PC-3 (cell line): ENCODE results near the gene C11orf98. TPM values are rescaled to one million over a fixed set of nuclear protein-coding genes. Genes with fewer than 3 reads are reported as not detected.

Source experiments
- ATAC-seq: fragments of 200-7000 bp; cut with Tn5 transposase; 2 replicates; pipeline ENCODE4 v1.9.1; 2020; ENCODE audit warnings: mild to moderate bottlenecking, moderate library complexity
- BruUV-seq: library from RNA; stranded (reverse); fragments of 400-500 nt; replicated peaks from 2 replicates; lab custom pipeline; 2021; lab: Mats Ljungman, UMichigan
- CTCF ChIA-PET: fragments of 300-600 bp; sonication (Branson Sonifier 250); formaldehyde crosslinking; loops from one replicate; lab custom pipeline; 2022; ENCODE audit warnings: antibody characterized with exemption; lab: Charles Lee
- POLR2A ChIA-PET: fragments of 300-600 bp; sonication (Branson Sonifier 250); formaldehyde crosslinking; loops from one replicate; lab custom pipeline; 2022; ENCODE audit warnings: antibody characterized with exemption; ENCODE audit not compliant: unreplicated experiment; lab: Charles Lee
- DNase-seq: peaks from one replicate; pipeline ENCODE4 v3.0.0-alpha.2; 2015
- H2AFZ ChIP-seq: fragments of 300-600 bp; sonication (generic); 2 replicates; pipeline ENCODE4 v1.6.0; 2016; ENCODE audit warnings: antibody characterized with exemption, low read length
- H3F3A ChIP-seq: fragments of 300-600 bp; sonication (generic); one replicate; pipeline ENCODE4 v1.6.0; 2017; ENCODE audit warnings: antibody characterized with exemption, low read length, control low read depth, mild to moderate bottlenecking; ENCODE audit not compliant: unreplicated experiment
- H3K27ac ChIP-seq: fragments of 300-600 bp; sonication (generic); 2 replicates; pipeline ENCODE4 v1.5.1; 2016; ENCODE audit warnings: mild to moderate bottlenecking, low read length
- H3K27me3 ChIP-seq: fragments of 300-600 bp; sonication (generic); 2 replicates; pipeline ENCODE4 v1.6.1; 2016; ENCODE audit warnings: low read length, mixed read lengths
- H3K36me3 ChIP-seq: fragments of 300-600 bp; sonication (generic); 2 replicates; pipeline ENCODE4 v1.6.1; 2016; ENCODE audit warnings: low read depth, mixed run types, low read length, mixed read lengths
- H3K4me1 ChIP-seq: fragments of 300-600 bp; sonication (generic); 2 replicates; pipeline ENCODE4 v1.5.1; 2016; ENCODE audit warnings: low read length; ENCODE audit not compliant: insufficient read depth
- H3K4me2 ChIP-seq: fragments of 300-600 bp; sonication (generic); 2 replicates; pipeline ENCODE4 v1.6.0; 2016; ENCODE audit warnings: low read length
- H3K4me3 ChIP-seq: fragments of 300-600 bp; sonication (generic); 2 replicates; pipeline ENCODE4 v1.5.1; 2016; ENCODE audit warnings: mild to moderate bottlenecking, low read length, mixed read lengths
- H3K79me2 ChIP-seq: fragments of 300-600 bp; sonication (generic); 2 replicates; pipeline ENCODE4 v1.6.1; 2017; ENCODE audit warnings: low read length, mixed read lengths
- H3K9ac ChIP-seq: fragments of 300-600 bp; sonication (generic); 2 replicates; pipeline ENCODE4 v1.6.0; 2016; ENCODE audit warnings: mild to moderate bottlenecking, low read length
- H3K9me2 ChIP-seq: fragments of 300-600 bp; sonication (generic); replicated peaks from 2 replicates; pipeline ENCODE4 v1.6.1; 2016; ENCODE audit warnings: mixed run types, low read length, mixed read lengths
- H3K9me3 ChIP-seq: fragments of 300-600 bp; sonication (generic); 2 replicates; pipeline ENCODE4 v1.6.1; 2016; ENCODE audit warnings: low read length, mixed read lengths
- H4K20me1 ChIP-seq: fragments of 300-600 bp; sonication (generic); 2 replicates; pipeline ENCODE4 v1.6.1; 2016; ENCODE audit warnings: low read length, mixed read lengths
- EZH2 ChIP-seq: fragments of 300-600 bp; sonication (generic); IDR thresholded peaks from one replicate; pipeline ENCODE4 v1.6.1; 2017; ENCODE audit warnings: antibody characterized with exemption, mild to moderate bottlenecking, low read length; ENCODE audit not compliant: unreplicated experiment
- EZH2phosphoT487 ChIP-seq: fragments of 300-600 bp; sonication (generic); IDR thresholded peaks from 2 replicates; pipeline ENCODE4 v1.6.1; 2018; ENCODE audit warnings: mild to moderate bottlenecking, antibody characterized with exemption, low read length, borderline replicate concordance
- intact Hi-C: fragments of 100-400 bp; cut with micrococcal nuclease; formaldehyde crosslinking; loops from 2 replicates; pipeline ENCODE4 v1.9.0; 2023
- total RNA-seq: library from RNA; depleted of rRNA; stranded (reverse); fragments of >200 nt; gene quantifications from 2 replicates; pipeline ENCODE4 v1.2.3, GENCODE V29; 2014
- TF ChIP-seq, protein P1 (sequence below): fragments of 300-600 bp; sonication (generic); conservative IDR thresholded peaks from 2 replicates; pipeline ENCODE4 v1.5.1; 2017; ENCODE audit warnings: antibody characterized with exemption, low read depth, mild to moderate bottlenecking, low read length

C11orf98 gene
- total RNA-seq, 1 experiment from 2014 or later, result 302 TPM

GRCh38 chr11:62627713-62628112, 37.3 kb downstream of the C11orf98 start:
- ATAC-seq (peak; percentile 25; the same call in 1 of the 2 replicates), DNase-seq (no peak)
- intact Hi-C loops, result no loop called here
- H3F3A ChIP-seq, result peaks cover 8% of the 10 kb centered on the region
- H3K79me2 ChIP-seq, result no peaks in the 10 kb centered on the region
- H3K36me3 ChIP-seq, result peaks cover 67% of the 10 kb centered on the region
- H3K27me3 ChIP-seq, result no peaks in the 10 kb centered on the region
- TF ChIP-seq, protein P1, sequence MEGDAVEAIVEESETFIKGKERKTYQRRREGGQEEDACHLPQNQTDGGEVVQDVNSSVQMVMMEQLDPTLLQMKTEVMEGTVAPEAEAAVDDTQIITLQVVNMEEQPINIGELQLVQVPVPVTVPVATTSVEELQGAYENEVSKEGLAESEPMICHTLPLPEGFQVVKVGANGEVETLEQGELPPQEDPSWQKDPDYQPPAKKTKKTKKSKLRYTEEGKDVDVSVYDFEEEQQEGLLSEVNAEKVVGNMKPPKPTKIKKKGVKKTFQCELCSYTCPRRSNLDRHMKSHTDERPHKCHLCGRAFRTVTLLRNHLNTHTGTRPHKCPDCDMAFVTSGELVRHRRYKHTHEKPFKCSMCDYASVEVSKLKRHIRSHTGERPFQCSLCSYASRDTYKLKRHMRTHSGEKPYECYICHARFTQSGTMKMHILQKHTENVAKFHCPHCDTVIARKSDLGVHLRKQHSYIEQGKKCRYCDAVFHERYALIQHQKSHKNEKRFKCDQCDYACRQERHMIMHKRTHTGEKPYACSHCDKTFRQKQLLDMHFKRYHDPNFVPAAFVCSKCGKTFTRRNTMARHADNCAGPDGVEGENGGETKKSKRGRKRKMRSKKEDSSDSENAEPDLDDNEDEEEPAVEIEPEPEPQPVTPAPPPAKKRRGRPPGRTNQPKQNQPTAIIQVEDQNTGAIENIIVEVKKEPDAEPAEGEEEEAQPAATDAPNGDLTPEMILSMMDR, result peak; percentile 24; the same call in 1 of the 2 replicates
- no peak for TF ChIP-seq EZH2
- ChIA-PET CTCF (no interaction called here), POLR2A (interaction anchor here (0.7 kb wide), 1 partner anchor 228 kb away, joined by 3 read pairs; no protein-coding TSS in a partner anchor)
- peaks cover under 1% of the 10 kb centered on the region; the same call in 1 of the 2 replicates for H3K4me1 ChIP-seq
- no peaks in the 10 kb centered on the region for H3K9me3 ChIP-seq
- H3K27ac ChIP-seq, result no peak overlapping the region
- BruUV-seq, result no TSS peak
- no peaks in the 10 kb centered on the region for H3K9me2 ChIP-seq
- H3K4me3 ChIP-seq, result no peak overlapping the region
- no peak overlapping the region for H3K9ac ChIP-seq
- H3K4me2 ChIP-seq, result no peak overlapping the region
- H2AFZ ChIP-seq, result no peak overlapping the region
- no peaks in the 10 kb centered on the region for H4K20me1 ChIP-seq

DNA sequence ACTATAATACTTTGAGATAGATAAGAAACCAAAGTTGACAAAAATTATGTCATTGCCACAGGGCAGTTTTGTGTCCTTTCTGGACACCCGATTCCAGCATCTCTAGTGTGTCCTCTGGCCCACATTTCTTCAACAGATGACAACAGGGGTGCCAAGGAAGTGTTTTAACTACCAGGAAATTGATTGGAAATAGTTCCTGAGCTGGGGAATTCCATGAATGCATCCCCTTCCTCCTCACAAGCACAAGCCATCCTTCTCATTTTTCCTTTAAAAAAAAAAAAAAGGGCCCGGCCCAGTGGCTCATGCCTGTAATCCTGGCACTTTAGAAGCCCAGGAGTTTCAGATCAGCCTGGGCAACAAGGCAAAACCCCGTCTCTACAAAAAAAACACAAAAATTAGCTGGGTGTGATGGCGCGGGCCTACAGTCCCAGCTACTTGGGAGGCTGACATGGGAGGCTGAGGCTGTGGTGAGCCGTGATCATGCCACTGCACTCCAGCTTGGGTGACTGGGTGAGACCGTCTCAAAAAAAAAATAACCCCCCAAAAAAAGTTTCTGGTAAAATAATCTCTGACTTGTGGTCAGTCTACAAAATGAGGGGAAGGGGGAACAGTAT, 42.4 kb downstream of the C11orf98 start:
- Histone ChIP-seq H3K9ac (peak overlapping the region; percentile 41), H3K79me2 (peaks cover 24% of the 10 kb centered on the region), H3K27me3 (no peaks in the 10 kb centered on the region), H3K36me3 (peaks cover 25% of the 10 kb centered on the region), H3K4me2 (peak overlapping the region; percentile 84), H4K20me1 (no peaks in the 10 kb centered on the region), H3K4me1 (peaks cover 21% of the 10 kb centered on the region), H3K9me2 (no peaks in the 10 kb centered on the region), H2AFZ (peak overlapping the region; percentile 74), H3F3A (peaks cover 13% of the 10 kb centered on the region), H3K9me3 (no peaks in the 10 kb centered on the region), H3K27ac (peak overlapping the region; percentile 79), H3K4me3 (no peak overlapping the region; the same call in 1 of the 2 replicates)
- BruUV-seq, result TSS peak; percentile 99
- intact Hi-C loops, result loop anchor here (2.0 kb wide), 1 partner anchor 30 kb away; the partner anchor contains the start of gene INTS5
- POLR2A ChIA-PET, result interaction anchor here (0.6 to 1.2 kb wide), 3 partner anchors 31 to 131 kb away, joined by 4 to 20 read pairs (median 6); partner anchors contain the start of genes EEF1G and TUT1
- no peak for DNase-seq
- TF ChIP-seq EZH2 (no peak), EZH2phosphoT487 (no peak)
- TF ChIP-seq, protein P1, result no peak
- CTCF ChIA-PET, result interaction anchor here (0.5 to 1.3 kb wide), 4 partner anchors 42 to 156 kb away, joined by 3 to 6 read pairs (median 4); partner anchors contain the start of genes C11orf98, CSKMT and TAF6L
- ATAC-seq, result no peak
